Measurements from ENCODE around the gene TRIM24.
"Not testable (repeated sequence)": the region's sequence is repeated elsewhere in the genome, so short reads cannot be mapped to it uniquely, and the experiment has no call there.

The TRIM24 gene

GRCh38 chr7:138460649-138461607, 869 bp downstream of the TRIM24 start:
- DNase-seq = no peak

- not testable (repeated sequence) for DNase-seq
Measured at GRCh38 chr7:138463291-138463618, 3.2 kb downstream of the TRIM24 start.

GRCh38 chr7:138465046-138465445, 5.0 kb downstream of the TRIM24 start:
- no peak for DNase-seq

GRCh38 chr7:138466069-138466756, 6.2 kb downstream of the TRIM24 start:
- not testable (repeated sequence) for DNase-seq

- DNase-seq = no peak
Measured at GRCh38 chr7:138468244-138469123, 8.4 kb downstream of the TRIM24 start.

GRCh38 chr7:138470391-138471157, 10.5 kb downstream of the TRIM24 start:
- DNase-seq = no peak

GRCh38 chr7:138472292-138473079, 12.4 kb downstream of the TRIM24 start:
- no peak for DNase-seq

- no peak for DNase-seq
Measured at GRCh38 chr7:138475377-138475776, 15.3 kb downstream of the TRIM24 start.

- DNase-seq = no peak
Measured at GRCh38 chr7:138477081-138477578, 17.1 kb downstream of the TRIM24 start.

- no peak for DNase-seq
Measured at GRCh38 chr7:138477581-138477980, 17.5 kb downstream of the TRIM24 start.

GRCh38 chr7:138478499-138478908, 18.4 kb downstream of the TRIM24 start:
- no peak for DNase-seq

- no peak for DNase-seq
Measured at GRCh38 chr7:138480527-138480926, 20.5 kb downstream of the TRIM24 start.

GRCh38 chr7:138481447-138482380, 21.7 kb downstream of the TRIM24 start:
- no peak for DNase-seq

- DNase-seq = no peak
Measured at GRCh38 chr7:138483531-138483930, 23.5 kb downstream of the TRIM24 start.

GRCh38 chr7:138485508-138485907, 25.4 kb downstream of the TRIM24 start:
- DNase-seq = not testable (repeated sequence)

- not testable (repeated sequence) for DNase-seq
Measured at GRCh38 chr7:138489139-138489538, 29.1 kb downstream of the TRIM24 start.

GRCh38 chr7:138491612-138492386, 31.7 kb downstream of the TRIM24 start:
- DNase-seq = no peak

GRCh38 chr7:138492423-138492822, 32.4 kb downstream of the TRIM24 start:
- DNase-seq = no peak

GRCh38 chr7:138493535-138493934, 33.5 kb downstream of the TRIM24 start:
- no peak for DNase-seq
